ENCODE results near the gene SLMAP. TPM values are rescaled to one million over a fixed set of nuclear protein-coding genes. Genes with fewer than 3 reads are reported as not detected.
A peak's percentile ranks its signal among the peaks of the same experiment; 100 is the strongest.

SLMAP gene
- total RNA-seq, 1 donor from 2014 or later: 71.5 TPM

- Mint-ChIP-seq H3K9me3 (ENCODE audit: unreplicated experiment) (no peaks in the 10 kb centered on the region), H3K27ac (ENCODE audit: unreplicated experiment) (peak overlapping the region; percentile 42), H3K36me3 (ENCODE audit: unreplicated experiment) (no peaks in the 10 kb centered on the region), H3K4me3 (ENCODE audit: unreplicated experiment) (no peak overlapping the region), H3K27me3 (ENCODE audit: unreplicated experiment) (no peaks in the 10 kb centered on the region), H3K4me1 (ENCODE audit: unreplicated experiment) (peaks cover 30% of the 10 kb centered on the region)
- no peak for TF ChIP-seq CTCF (IDR thresholded peaks at IDR 0.05)
- no peak for DNase-seq (ENCODE audit: extremely low spot score, unreplicated experiment)
Observed at GRCh38 chr3:57974796-57975388, 218.8 kb downstream of the SLMAP start.

GRCh38 chr3:57977818-57978235 is 221.7 kb downstream of the SLMAP start:
- no peak for DNase-seq (ENCODE audit: extremely low spot score, unreplicated experiment)
- Mint-ChIP-seq H3K27ac (ENCODE audit: unreplicated experiment) (no peak overlapping the region), H3K4me1 (ENCODE audit: unreplicated experiment) (peaks cover 31% of the 10 kb centered on the region), H3K9me3 (ENCODE audit: unreplicated experiment) (no peaks in the 10 kb centered on the region), H3K4me3 (ENCODE audit: unreplicated experiment) (no peak overlapping the region), H3K36me3 (ENCODE audit: unreplicated experiment) (no peaks in the 10 kb centered on the region), H3K27me3 (ENCODE audit: unreplicated experiment) (no peaks in the 10 kb centered on the region)
- TF ChIP-seq CTCF (IDR thresholded peaks at IDR 0.05): no peak

- no peak for TF ChIP-seq CTCF (IDR thresholded peaks at IDR 0.05)
- Mint-ChIP-seq H3K4me1 (ENCODE audit: unreplicated experiment) (peaks cover 32% of the 10 kb centered on the region), H3K27me3 (ENCODE audit: unreplicated experiment) (no peaks in the 10 kb centered on the region), H3K27ac (ENCODE audit: unreplicated experiment) (no peak overlapping the region), H3K36me3 (ENCODE audit: unreplicated experiment) (no peaks in the 10 kb centered on the region), H3K9me3 (ENCODE audit: unreplicated experiment) (no peaks in the 10 kb centered on the region), H3K4me3 (ENCODE audit: unreplicated experiment) (no peak overlapping the region)
- DNase-seq (ENCODE audit: extremely low spot score, unreplicated experiment): no peak
Observed at GRCh38 chr3:57978316-57978715, 222.2 kb downstream of the SLMAP start.

Other genes starting within 250 kb of the SLMAP start
- gene DNAH12, start 212.0 kb upstream of the SLMAP start, total RNA-seq: 0.05 and 0.08 TPM in 2 replicates
- 15.3 and 15.8 TPM in 2 replicates for gene PDE12, start 200.0 kb upstream of the SLMAP start, total RNA-seq
- gene ARF4, start 159.0 kb upstream of the SLMAP start, total RNA-seq: 250 and 252 TPM in 2 replicates
- 24.8 and 26.2 TPM in 2 replicates for gene DENND6A, start 63.2 kb upstream of the SLMAP start, total RNA-seq